Ishikawa (cell line): ENCODE measurements around the gene MADCAM1.

ENCODE experiments used
- CEBPB ChIP-seq: IDR thresholded peaks from 2 replicates; pipeline ENCODE4 v1.6.1; 2012
- CREB1 ChIP-seq: IDR thresholded peaks from 2 replicates; pipeline ENCODE4 v1.6.1; 2012; ENCODE audit warnings: low read depth
- EGR1 ChIP-seq: IDR thresholded peaks from 2 replicates; pipeline ENCODE4 v1.6.1; 2012
- EP300 ChIP-seq: IDR thresholded peaks from 2 replicates; pipeline ENCODE4 v1.6.1; 2012; ENCODE audit warnings: borderline replicate concordance
- FOXM1 ChIP-seq: IDR thresholded peaks from 2 replicates; pipeline ENCODE4 v1.6.1; 2012; ENCODE audit warnings: low read depth, borderline replicate concordance
- NFIC ChIP-seq: IDR thresholded peaks from 2 replicates; pipeline ENCODE4 v1.6.1; 2012
- RAD21 ChIP-seq: IDR thresholded peaks from 2 replicates; pipeline ENCODE4 v1.6.1; 2012; ENCODE audit warnings: low read depth
- REST ChIP-seq: IDR thresholded peaks from 2 replicates; pipeline ENCODE4 v1.6.1; 2012; ENCODE audit warnings: low read depth, mild to moderate bottlenecking
- TAF1 ChIP-seq: IDR thresholded peaks from 2 replicates; pipeline ENCODE4 v1.6.1; 2012; ENCODE audit warnings: low read depth, mild to moderate bottlenecking
- TCF12 ChIP-seq: IDR thresholded peaks from 2 replicates; pipeline ENCODE4 v1.6.1; 2012; ENCODE audit warnings: low read depth
- TEAD4 ChIP-seq: IDR thresholded peaks from 2 replicates; pipeline ENCODE4 v1.6.1; 2012
- YY1 ChIP-seq: IDR thresholded peaks from 2 replicates; pipeline ENCODE4 v1.6.1; 2012; ENCODE audit warnings: low read depth
- ZBTB7A ChIP-seq: IDR thresholded peaks from 2 replicates; pipeline ENCODE4 v1.6.1; 2012; ENCODE audit warnings: low read depth
- TF ChIP-seq, protein P1 (sequence below): IDR thresholded peaks from 2 replicates; pipeline ENCODE4 v1.6.1; 2012
- TF ChIP-seq, protein P2 (sequence below): IDR thresholded peaks from 2 replicates; pipeline ENCODE4 v1.6.1; 2012

MADCAM1 gene

GRCh38 chr19:542173-542866 is 46.0 kb downstream of the MADCAM1 start:
- TF ChIP-seq, protein P1, sequence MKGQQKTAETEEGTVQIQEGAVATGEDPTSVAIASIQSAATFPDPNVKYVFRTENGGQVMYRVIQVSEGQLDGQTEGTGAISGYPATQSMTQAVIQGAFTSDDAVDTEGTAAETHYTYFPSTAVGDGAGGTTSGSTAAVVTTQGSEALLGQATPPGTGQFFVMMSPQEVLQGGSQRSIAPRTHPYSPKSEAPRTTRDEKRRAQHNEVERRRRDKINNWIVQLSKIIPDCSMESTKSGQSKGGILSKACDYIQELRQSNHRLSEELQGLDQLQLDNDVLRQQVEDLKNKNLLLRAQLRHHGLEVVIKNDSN, result no peak
- TF ChIP-seq NFIC (no peak), CEBPB (no peak), TEAD4 (no peak), REST (no peak), ZBTB7A (no peak), YY1 (no peak), EP300 (no peak), CREB1 (no peak), EGR1 (no peak), FOXM1 (no peak), TAF1 (no peak), TCF12 (no peak), RAD21 (no peak)
- TF ChIP-seq, protein P2, sequence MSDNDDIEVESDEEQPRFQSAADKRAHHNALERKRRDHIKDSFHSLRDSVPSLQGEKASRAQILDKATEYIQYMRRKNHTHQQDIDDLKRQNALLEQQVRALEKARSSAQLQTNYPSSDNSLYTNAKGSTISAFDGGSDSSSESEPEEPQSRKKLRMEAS, result no peak

DNA sequence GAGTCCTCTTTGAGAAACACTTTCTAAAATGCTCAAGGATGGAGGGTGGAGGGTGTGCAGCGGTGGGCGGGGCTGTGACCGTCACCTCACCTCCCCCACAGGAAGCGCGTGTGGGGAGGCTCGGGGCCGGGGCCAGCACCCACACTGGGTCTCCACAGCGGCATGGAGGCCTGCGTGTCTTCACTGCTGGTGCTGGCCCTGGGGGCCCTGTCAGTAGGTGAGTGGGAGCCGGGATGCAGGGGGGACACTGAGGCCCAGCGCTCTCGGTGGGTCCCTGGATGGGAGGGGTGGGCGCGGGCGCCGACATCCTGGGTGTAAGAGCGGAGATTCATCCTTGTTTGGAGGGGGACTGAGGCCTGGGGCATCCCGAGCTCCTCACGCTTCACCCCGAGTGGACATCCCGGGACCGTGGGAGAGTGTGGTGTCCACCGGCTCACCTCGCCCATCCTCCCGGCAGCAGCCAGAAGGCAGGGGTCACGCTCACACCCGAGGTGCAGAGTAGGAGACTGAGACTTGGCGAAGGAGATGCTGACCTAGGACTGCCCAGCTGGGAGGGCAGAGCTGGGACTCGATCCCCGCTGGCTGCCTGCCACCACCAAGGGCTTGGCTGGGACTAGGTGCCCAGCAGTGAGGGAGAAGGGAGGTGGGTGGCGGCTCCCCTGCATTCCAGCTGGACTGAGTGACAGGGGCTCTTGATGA is 47.8 kb downstream of the MADCAM1 start, which contains the start of gene GZMM:
TSS of gene GZMM (plus strand) at position 144 of the 699 bp plus-strand sequence. CDS start at position 163, 19 bp downstream.
- TF ChIP-seq YY1, result no peak
- TF ChIP-seq TCF12, result no peak
- TF ChIP-seq TEAD4, result no peak; the same call in 1 of the 2 replicates
- TF ChIP-seq ZBTB7A, result no peak
- no peak for TF ChIP-seq FOXM1
- TF ChIP-seq, protein P1, result no peak
- TF ChIP-seq CREB1, result no peak

GRCh38 chr19:547117-547516 is 50.8 kb downstream of the MADCAM1 start:
- TF ChIP-seq EP300, result no peak

DNA sequence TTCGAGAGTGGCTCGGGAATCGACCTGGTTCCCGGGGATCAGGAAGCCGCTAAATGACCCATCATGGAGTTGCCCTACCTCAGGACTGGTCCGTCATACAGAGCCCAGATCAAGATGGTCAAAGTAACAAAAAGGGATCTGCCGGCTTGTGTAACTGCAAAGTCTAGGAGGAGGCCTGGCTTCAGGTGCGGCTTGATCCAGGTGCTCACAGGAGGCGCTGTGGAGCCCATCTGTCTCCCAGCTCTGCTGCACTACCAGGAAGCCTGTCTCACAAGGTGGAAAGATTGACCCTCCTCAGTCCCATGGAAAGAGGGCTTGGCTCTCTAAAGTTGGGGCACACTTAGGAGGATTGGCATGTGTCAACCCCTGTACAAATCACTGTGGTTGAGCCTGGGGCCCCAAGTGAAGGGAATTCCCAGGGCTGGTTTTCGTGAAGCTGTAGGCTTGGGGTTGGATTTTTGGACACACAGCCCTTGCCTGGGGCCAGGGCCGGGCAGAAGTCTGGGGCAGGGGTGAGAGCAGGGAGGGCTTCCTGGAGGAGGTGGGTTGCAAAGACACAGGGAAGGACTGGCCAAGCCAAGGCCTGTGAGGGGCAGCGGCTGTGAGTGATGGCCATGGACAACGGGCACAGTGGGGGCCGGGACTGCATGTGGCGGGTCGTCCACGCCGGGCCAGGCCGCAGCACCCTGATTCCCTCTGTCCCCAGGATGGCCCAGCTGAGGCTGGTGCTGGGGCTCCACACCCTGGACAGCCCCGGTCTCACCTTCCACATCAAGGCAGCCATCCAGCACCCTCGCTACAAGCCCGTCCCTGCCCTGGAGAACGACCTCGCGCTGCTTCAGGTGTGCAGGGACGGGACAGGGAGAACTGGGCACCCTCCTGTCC is 51.8 kb downstream of the MADCAM1 start:
- no peak for TF ChIP-seq YY1
- no peak for TF ChIP-seq CREB1
- TF ChIP-seq, protein P2, result no peak
- no peak for TF ChIP-seq EP300
- no peak for TF ChIP-seq TCF12
- TF ChIP-seq TAF1, result no peak
- no peak for TF ChIP-seq EGR1
- no peak for TF ChIP-seq ZBTB7A
- TF ChIP-seq, protein P1, result no peak
- TF ChIP-seq TEAD4, result no peak
- TF ChIP-seq RAD21, result no peak
- no peak for TF ChIP-seq FOXM1
- no peak for TF ChIP-seq CEBPB
- TF ChIP-seq NFIC, result no peak

GRCh38 chr19:548886-549830 is 52.9 kb downstream of the MADCAM1 start:
- TF ChIP-seq, protein P2, result no peak
- TF ChIP-seq TAF1 (no peak), REST (no peak), RAD21 (peak; percentile 36; the same call in 1 of the 2 replicates), CREB1 (no peak), CEBPB (no peak), TCF12 (no peak), ZBTB7A (no peak)
